NCI-H1417 treated with DMSO at 0.1 percent for 48 hours (cell line): Measurements from ENCODE around the gene ENOX2.

Source experiments
- DNase-seq: peaks from one replicate; lab custom pipeline; 2025; lab: John Stamatoyannopoulos, UW

ENOX2 gene

DNA sequence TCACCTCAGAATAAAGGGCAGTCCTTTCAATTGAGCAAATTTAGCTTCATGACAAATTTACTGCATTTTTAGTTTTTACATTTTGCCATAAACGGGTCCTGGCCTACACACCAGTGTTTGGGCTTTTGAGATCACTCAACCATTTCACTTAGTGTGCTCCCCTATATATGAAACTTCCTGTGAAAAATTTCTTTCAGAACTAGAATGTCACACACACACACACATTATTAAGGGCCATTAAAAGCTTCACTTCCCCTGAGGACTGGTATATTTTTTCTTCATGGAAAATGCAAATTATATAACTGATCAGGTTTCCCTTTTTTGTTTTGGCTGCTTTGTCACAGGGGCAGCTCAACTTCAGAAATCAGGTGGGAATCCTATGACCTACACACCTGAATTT, 206.5 kb downstream of the ENOX2 start:
- DNase-seq, result no peak

DNA sequence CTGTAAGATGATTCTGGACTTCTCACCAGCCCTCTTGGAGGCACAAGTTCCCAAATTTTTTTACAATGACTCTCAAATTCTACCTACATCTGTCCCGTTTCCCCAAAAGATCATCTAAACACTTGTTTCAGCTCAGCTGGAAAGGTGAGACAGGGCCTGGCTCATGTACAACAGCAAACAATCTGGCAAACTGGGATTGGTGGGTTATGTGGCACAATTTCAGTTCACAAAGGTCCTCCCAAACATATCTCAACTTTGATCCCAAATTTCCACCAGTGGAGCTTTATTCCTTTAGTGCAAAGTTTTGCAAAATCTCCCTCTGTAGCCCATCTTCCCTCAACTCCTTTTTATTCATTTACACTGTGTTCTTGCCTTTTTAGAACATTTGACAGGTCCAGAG, 207.1 kb downstream of the ENOX2 start:
- DNase-seq, result no peak

DNA sequence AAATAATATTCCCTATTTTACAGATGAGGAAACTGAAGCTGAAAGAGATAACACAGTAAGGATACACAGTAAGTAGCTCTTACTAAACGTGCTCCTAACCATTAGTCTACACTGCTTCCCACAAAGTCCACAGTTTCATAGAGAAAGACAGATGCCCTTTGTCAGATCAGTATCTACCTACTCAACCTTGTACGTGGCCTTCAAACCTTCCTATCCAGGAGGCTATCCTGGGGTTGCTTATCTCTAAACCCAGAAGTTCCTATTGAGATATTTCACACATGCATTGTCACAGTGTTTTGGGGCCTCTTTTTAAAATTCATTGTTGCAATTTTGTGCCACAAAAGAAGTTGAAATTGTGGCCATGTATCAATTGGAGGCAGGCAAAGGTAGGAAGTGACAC, 208.0 kb downstream of the ENOX2 start:
- DNase-seq, result no peak

DNA sequence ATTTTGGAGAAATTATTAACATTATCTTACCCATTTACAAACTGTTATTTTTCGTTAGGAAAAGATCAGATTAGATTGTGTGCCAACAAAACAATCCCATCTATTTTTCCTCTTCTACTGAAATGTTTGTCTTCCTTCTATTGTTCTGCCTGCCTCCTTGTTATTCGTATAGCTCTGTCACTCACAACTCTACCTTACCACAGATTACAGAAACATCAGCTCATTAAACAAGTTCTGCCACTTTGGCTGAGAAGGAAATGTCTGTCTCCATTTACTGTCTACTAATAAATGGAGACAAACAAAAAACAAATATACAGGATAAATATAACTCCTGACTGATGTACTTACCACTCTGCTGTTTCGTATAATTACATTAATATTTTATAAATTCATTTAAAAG, 211.4 kb downstream of the ENOX2 start:
- no peak for DNase-seq

DNA sequence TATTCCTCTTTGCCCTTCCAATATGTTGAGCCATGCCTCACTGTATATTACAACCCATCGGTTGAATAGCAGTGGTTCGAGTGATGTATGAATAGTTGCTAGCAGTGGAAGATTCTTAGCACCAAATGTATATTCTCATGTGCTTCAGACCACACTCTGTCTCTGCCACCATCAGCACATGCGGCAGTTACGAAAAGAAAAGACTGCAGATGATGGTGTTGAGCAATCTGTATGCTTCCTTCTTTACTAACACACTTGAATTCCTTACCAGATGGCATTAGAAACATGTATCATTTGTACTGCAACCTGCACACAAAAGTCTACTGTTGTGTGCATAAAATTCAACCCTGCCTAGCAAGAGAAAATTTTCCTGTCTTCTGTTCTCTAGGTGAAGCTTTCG, 214.6 kb downstream of the ENOX2 start:
- no peak for DNase-seq

DNA sequence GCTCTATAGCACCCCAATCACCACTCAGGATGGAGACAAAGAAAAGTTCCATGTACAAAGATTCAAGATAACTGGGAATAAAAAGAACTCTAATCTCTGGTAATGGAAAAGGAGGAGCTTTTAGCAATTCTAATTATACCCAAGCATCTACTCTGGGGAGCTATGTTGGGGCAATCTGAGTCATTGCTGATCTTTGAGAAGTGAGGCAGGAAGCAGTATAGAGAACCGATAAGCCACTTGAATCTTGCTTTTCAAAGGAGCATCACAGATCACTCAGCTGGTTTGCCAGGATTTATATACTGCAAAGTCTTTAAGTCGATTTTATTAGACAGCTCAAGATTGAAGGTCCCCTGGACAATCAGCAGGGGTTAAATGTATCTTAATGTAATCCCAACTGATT, 220.0 kb downstream of the ENOX2 start:
- DNase-seq, result no peak

DNA sequence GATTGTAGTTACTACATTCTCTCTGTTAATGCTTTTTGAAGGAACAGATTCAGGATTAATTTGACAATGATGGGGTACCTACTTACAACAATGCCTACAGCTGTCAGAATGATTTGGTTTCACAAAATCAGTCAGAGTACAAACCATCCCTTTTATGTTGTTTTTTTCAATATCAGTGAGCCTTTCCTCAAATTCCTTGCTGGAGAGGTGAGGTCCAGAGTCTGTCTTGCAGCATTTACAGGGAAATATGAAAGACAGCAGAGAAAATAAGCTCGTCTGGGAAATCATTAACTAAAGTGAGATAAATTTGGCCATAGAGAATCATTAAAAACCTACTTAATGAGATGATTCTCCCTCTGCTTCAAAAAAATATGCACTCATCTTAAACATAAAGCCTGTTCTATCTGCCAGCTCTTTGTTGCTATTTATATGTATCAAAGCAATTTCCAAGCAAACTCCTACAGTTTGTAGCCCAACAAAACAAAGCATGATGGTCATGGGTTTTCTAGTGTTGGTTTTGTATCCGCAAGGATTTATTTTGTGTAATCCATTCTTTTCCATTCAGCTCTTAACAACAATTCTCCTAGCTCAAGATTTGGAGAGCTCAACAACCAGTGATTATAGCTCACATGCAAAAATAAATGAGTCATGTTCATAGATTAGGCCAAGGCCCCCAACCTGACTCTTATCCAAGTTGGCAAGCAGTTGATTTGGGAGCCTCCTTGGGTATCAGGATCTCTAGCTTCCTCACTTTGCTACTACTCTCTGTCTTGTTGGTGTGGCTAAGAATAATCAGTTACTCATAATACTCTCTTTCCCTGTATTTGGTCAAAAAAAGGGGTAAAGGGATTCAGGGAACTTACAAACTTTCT, 222.6 kb downstream of the ENOX2 start:
- DNase-seq, result no peak

DNA sequence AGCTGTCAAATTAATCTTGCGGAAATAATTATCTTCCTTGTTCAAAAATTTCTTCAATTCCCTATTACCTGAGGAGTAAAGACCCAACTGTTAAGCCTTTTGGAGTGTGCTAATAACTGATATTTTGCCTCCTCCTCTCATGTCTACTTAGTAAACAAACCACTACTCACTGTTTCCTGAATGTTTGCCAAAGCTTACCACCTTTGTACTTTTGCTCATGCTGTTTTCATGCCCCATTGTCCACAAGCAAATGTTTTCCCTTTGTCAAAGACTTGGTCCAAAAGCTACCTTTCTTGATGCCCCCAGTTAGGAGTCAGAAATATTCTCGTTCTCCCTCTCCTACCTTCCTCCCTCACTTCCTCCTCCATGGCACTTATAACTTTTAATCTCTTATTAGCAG, 226.1 kb downstream of the ENOX2 start:
- no peak for DNase-seq

DNA sequence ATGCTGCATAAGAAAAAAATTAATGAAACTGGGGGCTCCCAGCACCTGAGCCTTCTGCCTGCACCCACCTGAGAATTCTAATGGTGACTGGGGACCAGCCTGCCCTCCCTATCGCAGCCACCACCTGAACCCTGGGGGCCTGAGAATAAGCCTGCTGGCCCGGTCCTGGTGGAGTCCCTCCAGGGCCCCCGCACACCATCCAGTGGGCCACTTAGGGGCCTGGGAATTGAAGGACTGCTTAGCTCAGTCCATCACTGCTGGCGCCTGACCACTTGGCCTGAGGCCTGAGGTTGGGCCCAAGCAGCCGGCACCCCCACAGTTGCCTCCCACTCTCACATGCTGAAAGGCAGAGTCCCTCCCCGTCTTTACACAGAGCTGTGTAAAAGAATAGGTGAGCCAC, 230.8 kb downstream of the ENOX2 start:
- DNase-seq, result no peak

DNA sequence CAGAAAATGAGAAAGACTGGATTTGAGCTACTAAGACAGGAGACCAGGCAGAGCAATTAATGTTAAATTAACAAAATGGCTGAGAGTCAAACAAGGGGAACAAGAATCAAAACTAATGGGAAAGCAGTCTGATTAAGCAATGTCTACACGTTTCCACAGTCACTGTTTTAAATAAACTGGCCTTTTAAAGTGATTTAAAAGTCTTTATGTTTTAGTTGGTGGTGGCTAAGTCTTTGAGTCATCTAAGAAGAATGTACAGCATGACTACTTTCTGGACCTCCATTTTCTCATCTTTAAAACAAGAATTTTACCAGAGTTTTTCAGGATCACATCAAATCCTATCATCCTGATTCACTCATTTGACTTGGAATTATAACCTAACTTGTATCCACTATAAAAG, 233.8 kb downstream of the ENOX2 start:
- no peak for DNase-seq

DNA sequence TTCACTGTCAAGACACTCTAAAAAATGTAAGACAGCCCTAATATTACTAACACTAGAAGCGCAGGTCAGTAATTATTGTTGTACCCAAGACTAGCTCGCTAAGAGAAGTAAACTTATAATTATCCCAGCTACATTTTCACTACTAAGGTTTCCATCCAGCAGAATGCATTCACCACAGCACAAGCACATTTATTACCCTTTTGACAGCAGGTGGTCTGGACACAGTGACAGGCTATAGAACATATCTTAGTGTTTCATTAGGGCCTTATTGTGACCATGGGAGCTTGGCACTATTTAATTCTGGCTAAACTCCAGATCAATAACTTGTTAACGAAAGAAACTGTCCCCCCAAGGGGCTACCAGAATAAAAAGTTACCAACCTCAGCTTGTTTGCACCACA, 237.7 kb downstream of the ENOX2 start:
- DNase-seq, result no peak

DNA sequence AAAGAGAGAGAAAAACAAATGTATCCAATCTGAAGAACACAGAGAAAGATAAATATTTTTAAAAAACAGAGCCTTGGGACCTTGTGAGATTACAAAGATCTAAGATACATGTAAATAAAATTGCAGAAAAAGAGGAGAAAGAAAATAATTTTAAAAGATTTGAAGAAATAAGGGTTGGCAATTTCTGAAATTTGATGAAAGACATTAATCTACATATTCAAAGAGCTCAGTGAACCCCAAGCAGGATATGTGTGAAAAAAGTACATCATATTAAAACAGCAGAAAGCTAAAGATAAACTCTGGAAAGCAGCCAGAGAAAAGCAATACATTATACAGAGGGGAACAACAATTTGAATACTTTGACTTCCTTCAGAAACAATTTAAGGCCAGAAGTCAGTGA, 244.7 kb downstream of the ENOX2 start:
- DNase-seq, result no peak

DNA sequence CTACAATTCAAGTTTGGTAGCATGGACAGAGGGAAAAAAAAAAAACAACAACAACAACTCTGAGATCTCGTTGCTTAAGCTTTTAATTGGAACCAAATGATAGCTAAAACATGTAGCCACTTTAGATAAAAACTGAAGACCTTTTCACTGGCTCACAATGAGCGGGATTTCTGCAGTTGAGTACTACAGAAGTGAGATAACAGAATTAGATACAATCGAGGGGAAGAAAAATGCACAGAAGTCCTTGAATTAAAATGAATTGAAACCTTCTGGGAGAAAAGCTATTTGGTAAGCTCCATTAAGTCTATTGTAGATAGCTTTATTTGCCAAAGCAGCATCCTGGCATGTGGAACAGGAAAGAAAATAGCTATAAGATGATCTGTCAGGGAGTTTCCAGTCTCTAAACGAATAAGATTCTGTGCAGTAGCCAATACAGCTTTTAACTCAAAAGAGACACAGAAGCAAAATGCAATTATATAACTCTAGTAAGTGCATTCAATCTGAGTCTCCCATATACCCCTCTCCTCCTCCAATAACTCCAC, 248.5 kb downstream of the ENOX2 start:
- no peak for DNase-seq

DNA sequence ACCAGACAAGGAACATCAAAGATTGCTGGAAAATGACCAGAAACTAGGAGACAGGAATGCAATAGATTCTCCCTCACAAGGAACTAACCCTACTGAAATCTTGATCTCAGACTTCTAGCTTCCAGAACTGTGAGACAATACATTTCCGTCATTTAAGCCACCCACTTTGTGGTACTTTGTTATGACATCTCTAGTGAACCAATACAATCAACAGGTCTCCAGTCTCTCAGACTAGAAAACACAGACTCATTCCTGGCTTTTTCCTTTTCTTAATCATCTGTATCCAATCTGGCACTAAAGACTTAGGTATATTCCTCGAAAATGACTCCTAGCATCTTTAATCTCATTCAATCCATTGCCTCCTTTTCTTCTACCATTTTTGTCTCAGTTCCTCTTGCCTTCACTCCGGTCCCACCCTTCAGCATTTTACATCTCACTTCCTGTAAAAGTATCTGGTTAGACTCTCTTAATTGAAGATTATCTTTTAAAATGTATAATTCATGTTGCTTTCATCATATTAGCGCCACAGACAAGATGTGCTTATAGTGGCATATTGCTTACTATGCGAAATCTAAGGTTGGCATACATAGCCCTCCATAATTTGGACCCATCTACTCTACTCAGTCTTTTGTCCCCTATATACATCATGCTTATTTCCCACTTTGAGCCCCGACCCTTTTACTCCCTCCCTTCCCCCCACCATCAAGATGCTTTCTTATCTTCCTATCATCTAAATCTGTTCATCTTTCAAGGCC, 250.0 kb downstream of the ENOX2 start:
- no peak for DNase-seq

DNA sequence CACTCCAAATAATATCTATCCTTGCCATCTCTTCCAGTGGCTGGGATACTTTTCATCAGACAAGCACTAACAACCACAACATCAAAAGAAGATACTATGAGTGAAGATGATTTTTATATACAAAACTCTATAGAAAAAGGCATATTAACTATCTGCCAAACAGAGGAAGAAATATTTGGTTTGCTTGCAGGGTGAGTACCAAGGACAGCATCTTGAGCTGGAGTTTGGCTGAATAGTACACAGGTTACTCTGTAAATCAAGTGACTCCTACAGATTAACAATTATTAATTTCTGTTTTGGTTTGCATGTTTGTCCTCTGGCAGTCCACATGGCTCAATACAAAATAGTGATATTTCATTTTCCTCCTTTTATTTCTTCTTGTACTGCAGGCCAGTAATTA, 253.3 kb downstream of the ENOX2 start:
- no peak for DNase-seq

DNA sequence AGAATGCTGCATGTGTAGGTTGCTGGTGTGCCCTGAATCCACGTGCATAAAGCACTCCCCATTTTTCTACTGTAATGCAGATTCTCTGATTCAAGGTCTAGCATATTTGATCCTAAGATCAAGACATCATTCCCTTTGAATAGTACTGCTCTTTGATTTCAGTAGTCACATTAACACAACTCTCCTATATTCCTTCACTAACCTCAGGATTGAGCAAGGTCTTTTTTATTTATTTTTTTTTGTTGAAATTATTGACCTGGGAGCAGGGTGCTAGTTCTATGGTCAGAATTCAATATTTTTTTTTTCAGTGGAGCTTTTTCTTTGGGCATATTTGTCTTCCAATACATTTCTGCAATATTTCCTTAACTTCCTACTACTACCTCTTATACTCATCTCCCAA, 255.5 kb downstream of the ENOX2 start:
- no peak for DNase-seq

DNA sequence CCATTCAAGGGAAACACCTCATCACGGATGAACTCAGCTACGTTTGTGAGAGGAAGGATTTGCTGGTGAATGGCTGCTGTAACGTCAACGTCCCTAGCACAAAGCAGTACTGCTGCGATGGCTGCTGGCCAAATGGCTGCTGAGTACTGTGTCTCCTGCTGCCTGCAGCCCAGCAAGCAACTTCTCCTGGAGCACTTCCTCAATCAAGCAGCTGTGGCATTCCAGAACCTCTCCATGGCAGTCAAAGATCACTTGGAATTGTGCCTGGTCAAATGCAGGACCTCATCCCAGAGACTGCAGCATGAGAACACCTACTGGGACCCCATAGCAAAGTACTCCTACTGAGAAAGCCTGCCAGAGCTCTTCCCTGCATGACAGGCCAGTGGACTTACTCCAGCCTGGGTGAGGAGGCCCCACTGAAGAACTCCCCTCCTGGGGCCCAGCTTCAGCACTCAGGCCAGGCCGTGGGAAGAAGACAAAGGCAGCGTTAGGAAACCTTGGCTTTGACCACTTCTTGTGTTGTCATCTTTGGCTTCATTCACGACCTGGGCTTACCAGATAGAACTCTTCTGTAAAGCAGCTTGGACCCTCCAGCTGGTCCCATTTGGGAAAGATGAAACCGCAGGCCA, 256.9 kb downstream of the ENOX2 start:
- DNase-seq, result no peak

DNA sequence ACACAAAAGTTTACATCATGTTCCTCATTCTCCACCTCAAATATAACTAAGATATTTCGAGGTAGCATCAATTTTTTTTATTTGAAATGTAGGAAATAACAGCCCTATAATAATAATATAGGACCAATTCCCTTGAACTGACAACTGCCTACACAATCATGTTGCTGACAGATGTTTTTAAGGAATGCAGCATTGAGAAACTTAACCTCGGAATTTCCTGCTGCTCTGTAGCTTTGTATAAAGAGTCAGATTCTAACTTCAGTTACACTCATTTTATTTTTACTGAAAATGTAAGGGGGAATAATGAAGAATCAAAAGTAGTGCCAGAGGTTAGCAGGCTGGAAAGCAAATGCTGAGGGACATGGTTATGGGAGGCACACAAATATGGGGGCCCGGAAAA, 265.4 kb downstream of the ENOX2 start:
- no peak for DNase-seq

DNA sequence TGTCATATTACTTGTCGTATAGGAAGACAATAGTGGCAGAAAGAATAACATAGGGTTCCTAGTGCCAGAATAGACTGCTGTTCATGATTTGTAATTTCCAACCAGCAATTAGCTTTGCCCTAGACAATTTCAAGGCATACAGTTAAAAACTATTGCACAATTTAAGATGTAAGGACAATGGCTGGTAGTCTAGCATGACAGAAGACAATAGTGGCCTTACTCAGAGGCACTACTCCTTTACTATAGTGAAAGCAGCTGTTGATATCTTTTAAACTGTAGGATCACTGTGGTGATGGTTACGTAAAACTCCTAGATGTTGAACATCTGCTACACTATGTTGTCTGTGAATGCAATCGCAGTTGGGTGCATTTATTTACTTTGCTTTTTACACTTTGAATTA, 266.7 kb downstream of the ENOX2 start:
- DNase-seq, result no peak

DNA sequence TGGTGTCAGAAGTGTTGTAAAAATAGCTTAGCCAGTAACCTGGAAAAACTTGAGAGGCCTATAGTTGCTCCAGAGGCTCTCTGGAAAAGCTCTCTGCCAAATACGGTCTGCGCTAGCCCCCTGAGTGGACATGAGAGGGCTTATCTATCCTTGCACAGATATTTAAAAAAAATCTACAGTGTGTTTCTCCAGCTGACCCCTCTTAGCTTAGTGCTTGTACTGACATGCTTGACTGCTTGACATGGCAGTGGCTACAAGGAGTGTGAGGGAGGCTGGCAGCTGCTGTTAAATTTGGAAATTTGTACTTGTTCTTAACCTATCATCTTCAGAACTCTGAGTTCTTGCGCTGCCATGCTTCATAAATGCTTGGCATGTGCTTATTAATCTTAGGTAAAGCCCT, 272.0 kb downstream of the ENOX2 start:
- DNase-seq, result no peak

DNA sequence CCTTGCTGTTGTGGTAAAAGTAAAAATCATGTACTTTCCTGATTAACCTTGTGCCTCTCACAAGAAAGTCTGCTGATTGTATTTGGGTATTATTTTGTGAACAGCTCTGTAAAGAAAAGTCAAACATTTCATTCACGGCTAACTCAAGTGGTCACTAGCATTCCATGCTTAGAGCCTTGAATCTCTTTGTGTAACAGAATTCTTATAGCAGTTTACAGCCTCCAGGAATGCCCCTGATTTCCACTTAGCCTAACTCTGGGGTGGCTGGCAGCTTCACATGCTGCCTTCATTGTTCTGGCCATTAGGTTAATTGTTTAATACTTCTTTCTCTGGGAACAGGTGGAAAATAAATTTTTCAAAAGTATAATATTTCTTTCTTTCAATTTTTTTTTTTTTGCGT, 274.5 kb downstream of the ENOX2 start:
- DNase-seq, result no peak

DNA sequence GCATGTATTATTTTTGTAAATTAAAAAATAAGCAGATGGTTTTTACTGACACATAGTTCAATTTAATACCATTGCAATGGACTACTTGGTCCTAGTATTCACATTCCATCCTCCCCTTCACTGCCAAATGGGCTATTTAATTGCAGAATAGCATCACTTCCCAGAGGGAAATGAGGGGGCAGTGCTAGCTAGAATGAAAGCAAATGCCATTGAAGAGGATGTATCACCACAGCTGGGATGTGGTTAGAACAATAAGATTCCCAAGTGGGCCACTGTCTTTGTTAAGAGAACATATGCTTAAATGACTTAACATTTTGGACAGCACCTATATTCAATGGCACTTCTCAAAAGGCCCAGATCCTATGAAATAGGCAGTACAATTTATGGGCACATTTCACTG, 276.5 kb downstream of the ENOX2 start:
- DNase-seq, result no peak

DNA sequence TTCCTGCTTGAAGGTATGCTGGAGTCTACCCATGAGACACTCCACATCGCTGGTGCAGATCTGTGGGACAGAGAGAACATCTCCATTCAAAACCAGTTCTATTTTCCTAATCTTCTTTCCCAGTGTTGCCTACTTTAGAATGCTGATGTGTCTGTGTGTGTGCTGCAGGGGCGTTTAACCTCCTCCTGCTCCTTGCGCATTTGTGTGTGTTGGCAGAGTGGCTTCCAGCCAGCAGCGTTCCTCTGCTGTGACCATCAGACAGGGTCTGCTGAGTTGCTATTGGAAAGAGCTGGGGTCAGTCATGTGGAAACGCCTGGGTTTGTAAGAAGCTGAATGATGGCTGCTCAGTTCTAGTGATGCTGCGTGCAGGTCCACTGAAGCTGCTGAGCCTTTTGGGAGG, 277.6 kb downstream of the ENOX2 start:
- no peak for DNase-seq
